Measurements from ENCODE around the gene CYP11A1. TPM values are rescaled to one million over a fixed set of nuclear protein-coding genes. Genes with fewer than 3 reads are reported as not detected.

The CYP11A1 gene
- total RNA-seq, 1 donor, result 0.86 TPM

GRCh38 chr15:74406517-74406916 lies 39.1 kb upstream of the CYP11A1 start:
- TF ChIP-seq CTCF (IDR thresholded peaks at IDR 0.05; ENCODE audit: insufficient read depth, low read depth, low read length), result no peak
- H3K4me3 ChIP-seq (ENCODE audit: low read depth, low read length), result no peak overlapping the region
- DNase-seq (ENCODE audit: low read depth), result no peak

GRCh38 chr15:74405823-74406222 lies 38.4 kb upstream of the CYP11A1 start:
- no peak overlapping the region for H3K4me3 ChIP-seq (ENCODE audit: low read depth, low read length)
- TF ChIP-seq CTCF (IDR thresholded peaks at IDR 0.05; ENCODE audit: insufficient read depth, low read depth, low read length), result no peak
- no peak for DNase-seq (ENCODE audit: low read depth)

DNA sequence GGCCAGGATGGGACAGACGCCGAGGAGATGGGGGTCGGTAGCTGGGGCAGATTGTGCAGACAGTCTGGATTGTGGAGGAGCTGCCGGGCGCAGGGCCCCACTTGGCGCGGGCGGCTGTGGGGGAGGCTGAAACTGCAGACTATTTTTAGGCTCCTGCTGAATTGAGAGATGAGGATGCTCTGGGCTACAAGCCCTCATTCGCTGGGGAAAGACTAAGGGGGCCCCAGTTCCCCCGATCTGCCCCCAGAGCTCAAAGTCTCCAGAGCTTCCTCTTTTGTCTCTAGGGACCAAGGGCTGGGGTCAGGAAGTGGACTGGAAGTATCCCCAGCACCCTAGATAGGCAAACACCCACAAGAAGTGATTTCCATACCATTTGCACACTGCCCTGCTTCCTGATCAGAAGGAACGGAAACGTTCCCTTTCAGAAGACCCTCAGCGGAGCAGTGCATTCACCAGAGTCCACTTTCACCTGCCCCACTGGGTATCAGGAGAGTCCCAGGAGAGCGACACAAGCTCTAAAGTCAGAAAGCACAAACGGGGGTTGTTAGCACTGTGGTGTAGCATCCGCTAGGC lies 36.6 kb upstream of the CYP11A1 start:
- TF ChIP-seq CTCF (IDR thresholded peaks at IDR 0.05; ENCODE audit: insufficient read depth, low read depth, low read length), result no peak
- no peak overlapping the region for H3K4me3 ChIP-seq (ENCODE audit: low read depth, low read length)
- DNase-seq (ENCODE audit: low read depth), result no peak

DNA sequence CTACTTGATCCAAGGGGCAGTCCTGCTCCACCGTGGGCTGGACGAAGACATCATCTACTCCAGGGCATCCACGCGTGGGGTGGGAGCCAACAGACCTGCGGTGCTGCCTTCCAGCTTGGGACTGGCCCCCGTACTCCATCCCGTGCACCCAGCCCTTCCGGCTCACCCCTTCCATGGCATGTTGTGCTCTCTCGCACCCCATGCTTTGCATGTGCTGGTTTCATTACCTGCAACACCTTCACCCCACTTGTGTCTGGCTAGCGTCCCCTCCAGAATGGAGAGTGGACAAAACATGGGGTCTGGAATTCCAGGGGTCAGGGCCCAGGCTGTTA lies 36.1 kb upstream of the CYP11A1 start:
- no peak for TF ChIP-seq CTCF (IDR thresholded peaks at IDR 0.05; ENCODE audit: insufficient read depth, low read depth, low read length)
- no peak overlapping the region for H3K4me3 ChIP-seq (ENCODE audit: low read depth, low read length)
- no peak for DNase-seq (ENCODE audit: low read depth)

- no peak for DNase-seq (ENCODE audit: low read depth)
- no peak for TF ChIP-seq CTCF (IDR thresholded peaks at IDR 0.05; ENCODE audit: insufficient read depth, low read depth, low read length)
- no peak overlapping the region for H3K4me3 ChIP-seq (ENCODE audit: low read depth, low read length)
Measured at GRCh38 chr15:74402873-74403587, 35.6 kb upstream of the CYP11A1 start.

GRCh38 chr15:74402337-74402841 lies 34.9 kb upstream of the CYP11A1 start:
- no peak for TF ChIP-seq CTCF (IDR thresholded peaks at IDR 0.05; ENCODE audit: insufficient read depth, low read depth, low read length)
- no peak for DNase-seq (ENCODE audit: low read depth)
- no peak overlapping the region for H3K4me3 ChIP-seq (ENCODE audit: low read depth, low read length)

Measured in fibroblast of villous mesenchyme (primary cell).